SK-N-SH treated with all-trans-retinoic acid at 6 μM for 48 hours (cell line): ENCODE data around the gene RITA1.

Experiments used
- RARB ChIP-seq: fragments of 250-450 bp; sonication (Bioruptor Pico); IDR thresholded peaks from 2 replicates; pipeline ENCODE4 v1.8.0; 2021; ENCODE audit warnings: mild to moderate bottlenecking, moderate library complexity
- ZFP3 ChIP-seq: fragments of 250-450 bp; sonication (Bioruptor Pico); IDR thresholded peaks from 2 replicates; pipeline ENCODE4 v1.5.0; 2020; ENCODE audit warnings: mild to moderate bottlenecking, moderate library complexity

- TF ChIP-seq ZFP3 (CRISPR knock-in tag) = no peak
- TF ChIP-seq RARB (CRISPR knock-in tag) = no peak
Measured at GRCh38 chr12:113232089-113232839, 46.7 kb downstream of the RITA1 start.
